GM18502 (cell line): ENCODE results near the gene FFAR4.

ENCODE experiments used
- ATAC-seq: cut with Tn5 transposase; IDR thresholded peaks from one replicate; pipeline ENCODE4 v1.9.1; 2021; ENCODE audit warnings: mild to moderate bottlenecking; ENCODE audit not compliant: unreplicated experiment, poor library complexity

Gene FFAR4

GRCh38 chr10:93570383-93570782, 3.9 kb downstream of the FFAR4 start:
- ATAC-seq: no peak

GRCh38 chr10:93572606-93573005, 6.1 kb downstream of the FFAR4 start:
- no peak for ATAC-seq

- no peak for ATAC-seq
Observed at GRCh38 chr10:93573051-93573909, 6.8 kb downstream of the FFAR4 start.

GRCh38 chr10:93573924-93574323, 7.5 kb downstream of the FFAR4 start:
- no peak for ATAC-seq

- no peak for ATAC-seq
Observed at GRCh38 chr10:93576888-93577287, 10.4 kb downstream of the FFAR4 start.

- no peak for ATAC-seq
Observed at GRCh38 chr10:93577565-93577964, 11.1 kb downstream of the FFAR4 start.

GRCh38 chr10:93579089-93579488, 12.6 kb downstream of the FFAR4 start:
- no peak for ATAC-seq

GRCh38 chr10:93579985-93580711, 13.7 kb downstream of the FFAR4 start:
- no peak for ATAC-seq

- no peak for ATAC-seq
Observed at GRCh38 chr10:93580828-93581227, 14.4 kb downstream of the FFAR4 start.

- ATAC-seq: no peak
Observed at GRCh38 chr10:93584445-93584844, 18.0 kb downstream of the FFAR4 start.

GRCh38 chr10:93589648-93590562, 23.4 kb downstream of the FFAR4 start:
- ATAC-seq: no peak

GRCh38 chr10:93590638-93591037, 24.2 kb downstream of the FFAR4 start:
- no peak for ATAC-seq

- no peak for ATAC-seq
Observed at GRCh38 chr10:93591065-93591808, 24.8 kb downstream of the FFAR4 start.

- no peak for ATAC-seq
Observed at GRCh38 chr10:93593254-93593653, 26.8 kb downstream of the FFAR4 start.

- no peak for ATAC-seq
Observed at GRCh38 chr10:93593749-93594148, 27.3 kb downstream of the FFAR4 start.

- no peak for ATAC-seq
Observed at GRCh38 chr10:93594518-93594917, 28.1 kb downstream of the FFAR4 start.

GRCh38 chr10:93595378-93596161, 29.1 kb downstream of the FFAR4 start:
- no peak for ATAC-seq

- no peak for ATAC-seq
Observed at GRCh38 chr10:93596539-93596938, 30.1 kb downstream of the FFAR4 start.

GRCh38 chr10:93597075-93597599, 30.7 kb downstream of the FFAR4 start:
- no peak for ATAC-seq
